H1 (cell line): ENCODE results near the gene IGF2BP3.

Source experiments
- EZH2 ChIP-seq: fragments of 200-600 bp; sonication (generic); IDR thresholded peaks from 2 replicates; pipeline ENCODE4 v1.7.1; 2012; ENCODE audit warnings: low read depth, mild to moderate bottlenecking, moderate library complexity, low read length, inconsistent platforms; ENCODE audit not compliant: severe bottlenecking
- PHF8 ChIP-seq: fragments of 200-600 bp; sonication (generic); conservative IDR thresholded peaks from 2 replicates; pipeline ENCODE4 v1.7.1; 2012; ENCODE audit warnings: low read depth, mild to moderate bottlenecking, inconsistent platforms, low read length, moderate library complexity
- POLR2A ChIP-seq, 2 experiments: IDR thresholded peaks; 1 replicate in 1 of 2; 2 replicates in 1 of 2; pipeline ENCODE4 v1.6.1; 2011; ENCODE audit warnings: low read depth in 2 of 2, low read length in 2 of 2, mild to moderate bottlenecking in 2 of 2; ENCODE audit errors: control extremely low read depth in 1 of 2
- TF ChIP-seq, protein P1 (sequence below): IDR thresholded peaks from 2 replicates; pipeline ENCODE4 v1.6.1; 2011; ENCODE audit warnings: low read depth, mild to moderate bottlenecking, low read length; ENCODE audit not compliant: insufficient read depth
- TF ChIP-seq, protein P2 (sequence below), 3 experiments: IDR thresholded peaks; 1 replicate in 2 of 3; 2 replicates in 1 of 3; pipeline versions ENCODE4 v1.5.1 to v1.6.1; 2011; ENCODE audit warnings: low read length in 3 of 3, mild to moderate bottlenecking in 3 of 3, inconsistent platforms in 2 of 3, low read depth in 1 of 3, moderate library complexity in 1 of 3; ENCODE audit not compliant: insufficient read depth in 1 of 3; ENCODE audit errors: control extremely low read depth in 1 of 3

DNA sequence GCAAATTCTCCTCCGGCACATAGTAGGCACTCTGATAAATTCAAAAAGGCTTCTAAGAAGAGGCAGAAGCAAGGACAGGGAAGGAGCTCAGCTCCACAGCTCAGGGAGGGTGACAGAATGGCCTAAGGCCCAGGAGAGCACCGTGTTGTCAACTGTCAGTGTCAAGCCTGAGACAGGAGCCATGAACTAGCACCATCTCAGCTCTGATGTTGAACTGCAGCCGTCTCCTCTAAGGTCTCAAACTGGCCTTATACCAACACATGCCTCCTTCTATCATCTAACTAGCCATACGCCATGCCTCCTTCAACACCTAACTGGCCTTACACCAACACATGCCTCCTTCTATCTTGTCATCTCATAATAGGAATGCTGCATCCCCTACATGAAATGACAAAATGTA is 73.0 kb downstream of the IGF2BP3 start:
- TF ChIP-seq POLR2A (IDR thresholded peaks at IDR 0.05; ENCODE audit: control extremely low read depth in 1 of 2, low read depth in 2 of 2, low read length in 2 of 2) (peak in 1 of 2 experiments; percentile 13; a peak in 1 of 3 replicates), EZH2 (no peak), PHF8 (no peak)
- TF ChIP-seq, protein P1, sequence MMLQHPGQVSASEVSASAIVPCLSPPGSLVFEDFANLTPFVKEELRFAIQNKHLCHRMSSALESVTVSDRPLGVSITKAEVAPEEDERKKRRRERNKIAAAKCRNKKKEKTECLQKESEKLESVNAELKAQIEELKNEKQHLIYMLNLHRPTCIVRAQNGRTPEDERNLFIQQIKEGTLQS, result no peak
- TF ChIP-seq, protein P2, sequence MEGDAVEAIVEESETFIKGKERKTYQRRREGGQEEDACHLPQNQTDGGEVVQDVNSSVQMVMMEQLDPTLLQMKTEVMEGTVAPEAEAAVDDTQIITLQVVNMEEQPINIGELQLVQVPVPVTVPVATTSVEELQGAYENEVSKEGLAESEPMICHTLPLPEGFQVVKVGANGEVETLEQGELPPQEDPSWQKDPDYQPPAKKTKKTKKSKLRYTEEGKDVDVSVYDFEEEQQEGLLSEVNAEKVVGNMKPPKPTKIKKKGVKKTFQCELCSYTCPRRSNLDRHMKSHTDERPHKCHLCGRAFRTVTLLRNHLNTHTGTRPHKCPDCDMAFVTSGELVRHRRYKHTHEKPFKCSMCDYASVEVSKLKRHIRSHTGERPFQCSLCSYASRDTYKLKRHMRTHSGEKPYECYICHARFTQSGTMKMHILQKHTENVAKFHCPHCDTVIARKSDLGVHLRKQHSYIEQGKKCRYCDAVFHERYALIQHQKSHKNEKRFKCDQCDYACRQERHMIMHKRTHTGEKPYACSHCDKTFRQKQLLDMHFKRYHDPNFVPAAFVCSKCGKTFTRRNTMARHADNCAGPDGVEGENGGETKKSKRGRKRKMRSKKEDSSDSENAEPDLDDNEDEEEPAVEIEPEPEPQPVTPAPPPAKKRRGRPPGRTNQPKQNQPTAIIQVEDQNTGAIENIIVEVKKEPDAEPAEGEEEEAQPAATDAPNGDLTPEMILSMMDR (IDR thresholded peaks at IDR 0.05; ENCODE audit: control extremely low read depth in 1 of 3, insufficient read depth in 1 of 3, low read depth in 1 of 3, low read length in 3 of 3), result peak in 1 of 3 experiments; percentile 3; a peak in 1 of 4 replicates
